HG03135 (cell line): ENCODE results near the gene GPATCH8.

Experiments used
- ATAC-seq: cut with Tn5 transposase; IDR thresholded peaks from one replicate; pipeline ENCODE4 v1.9.1; 2021; ENCODE audit warnings: mild to moderate bottlenecking, moderate library complexity; ENCODE audit not compliant: unreplicated experiment

GPATCH8 gene

DNA sequence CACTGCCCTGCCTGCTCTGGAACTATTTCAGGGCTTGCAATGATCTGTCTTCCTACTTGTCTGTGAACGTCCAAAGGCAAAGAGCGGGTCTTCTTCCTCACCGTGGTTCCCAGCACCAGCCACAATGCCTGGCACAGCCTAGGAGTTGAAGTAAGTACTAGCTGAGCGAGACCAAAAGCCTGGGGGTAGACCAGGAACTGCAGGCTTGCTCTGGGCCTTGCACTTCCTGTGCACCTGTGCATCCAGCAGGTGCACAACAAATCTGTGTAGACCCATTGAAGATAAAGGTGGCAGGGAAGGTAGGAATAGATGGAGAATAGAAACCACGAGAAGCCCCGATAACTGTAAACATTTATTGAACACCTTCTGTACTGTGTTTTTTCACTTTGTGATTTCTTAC, 144.2 kb downstream of the GPATCH8 start:
- ATAC-seq: no peak

DNA sequence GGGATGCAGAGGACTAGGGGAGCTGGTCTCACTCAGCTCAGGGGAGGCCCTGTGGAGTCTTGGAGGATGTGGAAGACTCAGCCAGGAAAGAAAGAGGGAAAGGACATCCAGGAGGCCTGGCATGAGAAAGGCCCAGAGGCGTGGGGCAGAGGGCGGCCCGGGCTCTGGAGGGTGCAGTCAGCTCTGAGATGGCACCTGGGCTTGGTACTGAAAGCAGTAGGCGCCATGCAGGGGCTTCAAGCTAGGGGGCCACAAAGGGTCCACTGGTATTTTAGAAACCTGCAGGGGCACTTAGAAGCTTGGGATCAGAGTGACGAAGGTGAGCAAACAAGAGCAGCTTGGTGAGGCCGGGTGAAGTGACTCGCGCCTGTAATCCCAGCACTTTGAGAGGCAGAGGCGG, 145.1 kb downstream of the GPATCH8 start:
- no peak for ATAC-seq

- no peak for ATAC-seq
Observed at GRCh38 chr17:44356241-44356640, 147.0 kb downstream of the GPATCH8 start.

DNA sequence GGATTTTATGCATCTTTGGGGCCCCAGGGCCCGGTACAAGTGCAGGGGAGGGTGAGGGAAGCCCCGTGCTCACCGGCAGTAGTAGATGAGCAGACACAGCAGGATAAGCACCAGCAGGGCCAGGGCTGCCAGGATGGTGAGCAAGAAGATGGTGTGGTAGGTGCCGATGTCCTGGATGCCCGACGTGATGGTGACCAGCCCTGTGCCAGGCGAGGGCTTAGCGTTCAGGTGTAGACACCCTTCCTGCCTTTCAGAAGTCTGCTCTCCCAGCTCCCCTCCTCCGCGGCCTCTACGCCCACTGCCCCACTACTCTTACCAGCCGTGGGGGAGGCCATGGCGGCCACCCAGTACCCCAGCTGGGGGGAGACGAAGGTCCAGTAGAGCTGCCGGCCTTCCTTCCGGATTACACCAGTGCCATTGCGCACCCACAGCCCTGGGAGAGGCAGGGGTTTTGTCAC, 147.5 kb downstream of the GPATCH8 start:
- ATAC-seq: no peak

DNA sequence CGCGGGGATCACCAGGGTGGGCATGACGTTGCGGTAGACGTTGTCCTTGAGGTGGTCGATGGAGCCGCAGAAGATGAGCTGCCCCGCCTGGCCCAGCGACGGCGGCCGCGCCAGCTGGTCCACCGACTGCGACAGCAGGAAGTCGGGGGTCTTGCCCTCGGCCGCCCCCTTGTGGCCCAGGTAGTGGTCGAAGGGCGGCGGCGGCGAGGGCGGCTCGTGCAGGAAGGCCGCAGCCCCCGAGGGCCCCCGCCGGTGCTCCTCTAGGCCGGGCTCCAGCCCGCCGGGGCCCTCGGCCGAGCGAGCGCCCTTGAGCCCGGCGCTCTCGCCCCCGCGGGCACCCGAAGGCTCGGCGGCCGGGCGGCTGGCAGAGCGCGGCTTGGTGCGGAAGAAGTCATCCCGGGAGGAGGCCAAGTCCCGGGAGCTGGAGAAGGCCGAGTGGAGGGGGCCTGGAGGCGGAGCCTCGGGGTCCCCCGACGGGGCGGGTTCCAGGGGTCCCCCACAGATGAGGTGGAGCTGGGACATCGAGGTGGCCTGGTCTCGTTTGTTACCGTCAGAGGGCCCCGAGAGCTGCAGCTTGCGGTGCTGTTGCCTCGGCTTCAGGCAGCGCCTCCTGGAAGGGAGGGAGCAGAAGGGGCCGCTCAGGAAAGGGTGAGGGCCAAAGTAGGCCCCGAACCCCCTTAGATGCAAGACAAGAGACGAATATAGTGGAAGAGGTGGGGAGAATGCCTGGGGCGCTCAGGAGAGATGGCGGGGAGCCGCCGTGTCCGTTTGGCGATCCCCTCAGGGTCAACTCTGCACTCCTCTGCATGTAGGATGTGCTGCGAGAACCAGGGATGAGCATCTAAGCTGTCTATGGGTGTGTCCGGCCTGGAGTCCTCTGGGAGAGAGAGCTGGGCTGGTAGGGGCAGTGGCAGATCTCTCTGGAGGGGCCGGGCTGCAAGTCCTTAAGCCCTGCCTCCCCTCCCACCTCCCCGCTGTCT, 148.3 kb downstream of the GPATCH8 start:
- no peak for ATAC-seq

- no peak for ATAC-seq
Observed at GRCh38 chr17:44353672-44354331, 149.4 kb downstream of the GPATCH8 start.

- no peak for ATAC-seq
Observed at GRCh38 chr17:44352828-44353671, 150.2 kb downstream of the GPATCH8 start.

GRCh38 chr17:44351961-44352827, 151.0 kb downstream of the GPATCH8 start:
- ATAC-seq: no peak

DNA sequence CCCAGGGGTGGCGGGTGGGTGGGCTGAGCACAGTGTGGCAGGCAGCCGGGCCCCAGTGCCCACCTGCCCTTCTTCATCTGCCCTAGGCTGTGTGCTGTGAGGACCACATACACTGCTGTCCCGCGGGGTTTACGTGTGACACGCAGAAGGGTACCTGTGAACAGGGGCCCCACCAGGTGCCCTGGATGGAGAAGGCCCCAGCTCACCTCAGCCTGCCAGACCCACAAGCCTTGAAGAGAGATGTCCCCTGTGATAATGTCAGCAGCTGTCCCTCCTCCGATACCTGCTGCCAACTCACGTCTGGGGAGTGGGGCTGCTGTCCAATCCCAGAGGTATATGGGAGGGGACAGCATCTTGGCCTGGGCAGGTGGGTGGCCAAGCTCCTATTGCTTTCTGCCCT, 151.7 kb downstream of the GPATCH8 start:
- ATAC-seq: no peak

DNA sequence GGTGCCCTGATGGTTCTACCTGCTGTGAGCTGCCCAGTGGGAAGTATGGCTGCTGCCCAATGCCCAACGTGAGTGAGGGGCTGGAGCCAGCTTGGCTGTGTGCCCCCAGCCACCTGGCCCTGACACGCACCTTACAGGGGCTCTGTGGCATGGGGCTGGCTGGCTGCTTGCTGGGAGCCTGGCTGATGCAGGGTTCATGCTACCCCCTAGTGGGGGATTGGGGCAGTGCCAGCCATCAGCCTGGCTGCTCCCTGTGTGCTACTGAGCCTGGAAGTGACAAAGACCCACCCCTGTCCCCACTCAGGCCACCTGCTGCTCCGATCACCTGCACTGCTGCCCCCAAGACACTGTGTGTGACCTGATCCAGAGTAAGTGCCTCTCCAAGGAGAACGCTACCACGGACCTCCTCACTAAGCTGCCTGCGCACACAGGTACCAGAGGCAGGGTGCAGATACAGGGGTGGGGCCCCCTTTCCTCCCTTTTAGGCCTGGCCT, 152.4 kb downstream of the GPATCH8 start:
- ATAC-seq: no peak

DNA sequence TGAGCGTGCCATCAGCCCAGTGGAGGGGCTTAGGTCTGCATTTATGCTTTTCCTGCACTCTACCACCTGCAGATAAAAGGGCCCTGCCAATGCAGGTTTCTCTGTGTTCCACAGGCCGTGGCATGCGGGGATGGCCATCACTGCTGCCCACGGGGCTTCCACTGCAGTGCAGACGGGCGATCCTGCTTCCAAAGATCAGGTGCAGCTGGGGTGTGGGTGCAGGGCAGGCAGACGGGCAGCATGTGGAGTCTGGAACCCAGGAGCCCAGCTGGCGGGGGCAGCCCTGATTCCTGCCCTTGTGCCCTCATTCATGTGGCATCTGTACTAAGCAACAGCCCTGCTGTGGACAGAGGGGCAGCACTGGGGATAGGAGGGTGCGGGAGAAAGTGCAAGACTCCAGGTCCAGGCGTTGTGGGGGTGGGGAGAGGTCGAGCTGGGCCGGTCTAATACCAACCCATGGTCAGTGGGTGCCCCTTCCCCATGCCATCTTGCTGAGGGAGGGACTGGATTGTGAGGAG, 153.6 kb downstream of the GPATCH8 start:
- no peak for ATAC-seq

- ATAC-seq: no peak
Observed at GRCh38 chr17:44348988-44349364, 154.2 kb downstream of the GPATCH8 start.

- ATAC-seq: peak; percentile 55
Observed at GRCh38 chr17:44348234-44348987, 154.8 kb downstream of the GPATCH8 start.
